Activated CD4-positive, alpha-beta T cell treated with anti-CD3 and anti-CD28 coated beads for 4 hours (primary cell): Measurements from ENCODE around the gene FAM83F.
"Not testable (repeated sequence)": the region's sequence is repeated elsewhere in the genome, so short reads cannot be mapped to it uniquely, and the experiment has no call there.

Source experiments
- DNase-seq, 2 donors: peaks; one replicate each; pipeline ENCODE4 v3.0.0-alpha.2; 2020

The FAM83F gene

GRCh38 chr22:39966470-39966869 is 28.3 kb upstream of the FAM83F start:
- DNase-seq: no peak

- DNase-seq: no peak
Observed at GRCh38 chr22:39967103-39967829, 27.5 kb upstream of the FAM83F start.

GRCh38 chr22:39967996-39968972 is 26.5 kb upstream of the FAM83F start:
- no peak for DNase-seq

DNA sequence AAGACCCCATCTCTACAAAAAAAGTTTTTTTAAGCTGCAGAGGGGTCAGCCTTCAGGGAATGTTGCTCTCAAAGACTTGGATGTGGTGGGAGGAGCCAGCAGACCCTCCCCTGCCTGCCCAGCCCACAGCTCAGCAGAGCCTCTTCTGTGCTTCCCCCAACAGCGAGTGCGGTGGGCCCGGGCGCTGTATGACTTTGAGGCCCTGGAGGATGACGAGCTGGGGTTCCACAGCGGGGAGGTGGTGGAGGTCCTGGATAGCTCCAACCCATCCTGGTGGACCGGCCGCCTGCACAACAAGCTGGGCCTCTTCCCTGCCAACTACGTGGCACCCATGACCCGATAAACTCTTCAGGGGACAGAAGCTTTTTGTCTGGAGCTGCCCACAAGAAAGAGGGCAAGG is 24.0 kb upstream of the FAM83F start:
- no peak for DNase-seq

GRCh38 chr22:39972641-39973040 is 22.1 kb upstream of the FAM83F start:
- no peak for DNase-seq

DNA sequence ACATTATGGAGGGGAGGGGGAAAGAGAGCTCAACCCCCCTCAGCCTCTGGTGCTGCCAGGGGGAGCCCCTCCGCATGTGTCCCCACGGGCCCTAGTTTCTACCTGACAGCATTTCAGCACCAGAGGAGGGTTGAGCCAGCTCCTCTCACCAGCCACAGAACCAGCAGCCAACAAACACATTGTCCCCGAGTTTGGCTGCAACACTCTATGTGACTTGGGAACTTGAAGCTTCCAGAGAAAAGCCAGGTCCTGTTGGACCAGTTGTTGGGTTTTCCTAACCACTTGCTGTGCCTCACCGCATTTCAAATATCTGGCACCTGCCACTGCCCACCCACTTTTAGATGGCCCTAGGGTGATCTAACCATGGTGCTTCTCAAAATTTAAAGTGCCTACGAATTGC is 21.1 kb upstream of the FAM83F start:
- DNase-seq: no peak

GRCh38 chr22:39974065-39974464 is 20.7 kb upstream of the FAM83F start:
- DNase-seq: no peak

GRCh38 chr22:39979048-39979447 is 15.7 kb upstream of the FAM83F start:
- DNase-seq: no peak

GRCh38 chr22:39979458-39979857 is 15.3 kb upstream of the FAM83F start:
- DNase-seq: no peak

DNA sequence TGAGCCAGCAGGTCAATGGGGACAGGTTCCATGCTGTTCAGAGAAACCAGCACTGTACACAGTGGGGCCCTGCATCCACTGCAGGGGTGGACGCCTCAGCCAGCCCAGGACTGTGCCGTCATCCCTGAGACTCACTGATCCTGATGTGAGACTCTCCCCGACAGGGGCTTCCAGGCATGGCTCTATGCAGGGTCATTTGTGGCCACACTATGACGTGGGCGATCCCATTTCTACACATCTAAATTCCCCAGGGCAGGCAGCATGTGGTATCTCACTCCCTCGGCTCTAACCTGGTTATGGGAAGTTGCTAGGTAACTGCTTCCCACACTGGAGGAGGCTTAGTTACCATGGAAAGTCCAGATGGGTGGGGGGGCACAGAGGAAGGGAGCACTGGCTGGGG is 14.2 kb upstream of the FAM83F start:
- no peak for DNase-seq

GRCh38 chr22:39983346-39983745 is 11.4 kb upstream of the FAM83F start:
- no peak for DNase-seq

GRCh38 chr22:39984006-39984405 is 10.7 kb upstream of the FAM83F start:
- no peak for DNase-seq

DNA sequence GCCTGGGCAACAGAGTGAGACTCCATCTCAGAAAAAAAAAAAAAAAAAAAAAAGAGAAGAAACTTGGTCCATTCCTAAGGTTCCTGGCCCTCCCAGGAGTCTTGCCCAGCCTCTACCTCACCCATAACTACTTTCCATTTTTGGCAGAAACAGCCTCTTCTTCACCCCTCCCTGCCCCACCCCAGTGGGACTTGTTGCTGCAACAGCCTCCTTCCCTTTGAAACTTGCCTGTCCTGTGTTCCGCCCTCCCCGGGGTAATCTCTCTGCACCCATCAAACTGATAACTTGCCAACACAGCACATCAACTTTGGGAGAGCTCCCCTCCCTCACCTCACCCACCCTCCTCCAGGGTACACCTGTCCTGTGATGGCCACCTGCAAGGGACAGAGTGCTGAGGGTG is 10.0 kb upstream of the FAM83F start:
- no peak for DNase-seq

DNA sequence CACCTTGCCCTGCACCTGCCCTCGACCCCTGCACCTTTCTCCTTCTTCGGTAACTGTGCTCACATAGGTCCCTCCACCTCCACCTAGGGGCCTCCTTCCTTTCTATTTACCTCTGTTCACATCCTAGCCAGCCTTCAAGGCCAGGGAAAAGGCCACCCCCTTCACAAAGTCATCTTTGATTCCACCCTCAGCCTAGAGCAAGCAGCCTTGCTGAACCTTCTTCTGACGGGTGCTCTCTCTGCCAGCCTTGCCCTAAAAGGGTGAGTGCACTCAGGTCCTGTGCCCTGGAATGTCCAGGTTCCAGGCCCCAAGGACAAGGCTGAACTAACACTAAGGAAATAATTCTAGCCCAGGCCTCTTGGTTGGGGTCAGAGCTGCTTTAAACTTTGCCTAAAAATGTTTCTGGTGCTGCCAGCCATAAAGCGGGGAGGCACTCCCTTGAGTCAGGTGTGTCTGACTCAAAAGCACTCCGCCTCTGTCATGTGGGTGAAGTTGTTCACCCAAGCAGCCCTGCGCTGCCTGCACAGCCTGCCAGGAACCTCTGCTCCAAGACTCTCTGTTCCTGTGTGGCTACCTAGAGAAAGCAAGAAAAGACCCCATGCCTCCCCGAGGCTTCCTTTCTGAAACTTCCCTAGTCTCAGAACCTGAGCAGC is 9.2 kb upstream of the FAM83F start:
- no peak for DNase-seq

DNA sequence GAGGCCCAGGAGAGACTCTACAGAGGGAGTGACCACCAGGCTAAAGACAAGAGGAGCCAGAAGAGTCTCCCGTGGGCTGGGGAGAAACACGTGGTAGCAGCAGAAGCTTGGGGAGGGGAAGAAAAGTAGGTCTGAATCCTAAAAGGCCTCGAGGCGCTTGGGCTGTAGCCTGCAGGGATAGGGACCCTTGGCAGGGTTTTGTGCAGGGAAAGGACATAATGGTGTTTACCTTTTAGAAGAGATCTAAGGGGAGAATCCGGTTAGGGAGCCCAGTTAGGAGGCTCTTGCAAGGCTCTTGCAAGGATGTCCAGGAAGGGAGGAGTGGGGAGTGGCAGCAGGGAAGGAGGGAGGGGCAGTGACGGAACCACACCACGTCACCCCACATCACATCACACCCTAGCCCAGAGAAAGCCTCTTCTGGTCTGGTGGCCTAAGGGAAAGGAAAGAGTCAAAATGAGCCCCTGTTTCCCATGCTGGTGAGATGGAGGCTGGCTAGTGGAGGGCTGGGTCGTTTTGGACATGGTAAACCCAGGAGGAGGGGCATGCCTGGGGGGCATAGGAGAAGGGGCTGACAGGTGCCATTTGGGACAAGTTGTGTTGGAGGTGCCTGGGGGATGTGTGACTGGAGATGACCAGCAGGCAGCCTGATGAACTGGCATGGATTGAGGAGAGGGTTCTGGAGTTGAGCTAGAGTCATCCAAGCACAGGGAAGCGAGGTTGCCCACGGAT is 6.2 kb upstream of the FAM83F start:
- DNase-seq: no peak

DNA sequence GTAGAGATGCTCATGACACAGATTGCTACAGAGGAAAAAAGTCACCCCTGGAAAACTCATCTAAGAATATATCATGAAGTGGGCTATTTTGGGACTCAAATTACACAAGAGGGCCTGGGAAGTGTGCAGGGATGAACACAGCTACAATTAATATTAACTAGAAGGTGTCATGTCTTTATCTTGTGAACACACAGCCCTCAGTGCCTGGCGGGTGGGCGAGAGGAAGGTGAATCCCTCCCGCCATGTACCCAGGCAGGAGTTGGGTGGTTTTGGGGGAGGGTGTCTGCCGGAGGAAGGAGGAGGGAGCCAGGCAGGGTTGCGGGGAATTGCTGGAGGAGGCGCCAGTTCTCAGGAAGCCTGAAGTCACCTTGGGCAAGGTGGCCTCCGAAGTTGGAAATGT is 5.1 kb upstream of the FAM83F start:
- no peak for DNase-seq

- DNase-seq: no peak
Observed at GRCh38 chr22:39990686-39991085, 4.1 kb upstream of the FAM83F start.

DNA sequence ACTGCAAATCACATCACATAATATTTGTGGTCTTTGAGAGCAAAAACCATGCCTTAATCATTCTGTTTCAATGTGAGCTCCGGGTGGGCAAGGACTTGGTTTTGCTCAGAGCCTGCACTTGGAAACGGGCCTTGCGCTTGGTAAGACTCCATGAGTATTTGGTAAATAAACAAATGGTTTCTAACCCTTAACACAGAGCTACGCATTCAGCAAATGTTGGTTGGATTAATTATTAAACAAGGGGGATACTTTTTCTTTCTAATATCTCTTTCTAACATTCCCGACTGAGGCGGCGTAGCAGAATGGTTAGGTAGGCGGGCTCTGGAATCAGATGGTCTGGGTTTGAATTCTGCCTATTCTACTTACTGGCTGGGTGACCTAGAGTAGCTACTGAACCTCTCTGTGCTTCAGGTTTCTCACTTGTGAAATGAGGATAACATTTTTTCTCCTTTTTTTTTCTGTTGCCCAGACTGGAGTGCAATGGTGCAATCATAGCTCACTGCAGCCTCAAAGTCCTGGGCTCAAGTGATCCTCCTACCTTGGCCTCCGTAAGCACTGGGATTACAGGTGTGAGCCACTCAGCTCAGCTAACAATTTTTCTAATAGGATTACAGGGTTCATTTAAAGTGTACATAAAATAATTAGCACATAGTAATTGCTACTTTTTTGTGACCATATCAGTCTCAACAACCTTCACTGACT is 3.4 kb upstream of the FAM83F start:
- no peak for DNase-seq

DNA sequence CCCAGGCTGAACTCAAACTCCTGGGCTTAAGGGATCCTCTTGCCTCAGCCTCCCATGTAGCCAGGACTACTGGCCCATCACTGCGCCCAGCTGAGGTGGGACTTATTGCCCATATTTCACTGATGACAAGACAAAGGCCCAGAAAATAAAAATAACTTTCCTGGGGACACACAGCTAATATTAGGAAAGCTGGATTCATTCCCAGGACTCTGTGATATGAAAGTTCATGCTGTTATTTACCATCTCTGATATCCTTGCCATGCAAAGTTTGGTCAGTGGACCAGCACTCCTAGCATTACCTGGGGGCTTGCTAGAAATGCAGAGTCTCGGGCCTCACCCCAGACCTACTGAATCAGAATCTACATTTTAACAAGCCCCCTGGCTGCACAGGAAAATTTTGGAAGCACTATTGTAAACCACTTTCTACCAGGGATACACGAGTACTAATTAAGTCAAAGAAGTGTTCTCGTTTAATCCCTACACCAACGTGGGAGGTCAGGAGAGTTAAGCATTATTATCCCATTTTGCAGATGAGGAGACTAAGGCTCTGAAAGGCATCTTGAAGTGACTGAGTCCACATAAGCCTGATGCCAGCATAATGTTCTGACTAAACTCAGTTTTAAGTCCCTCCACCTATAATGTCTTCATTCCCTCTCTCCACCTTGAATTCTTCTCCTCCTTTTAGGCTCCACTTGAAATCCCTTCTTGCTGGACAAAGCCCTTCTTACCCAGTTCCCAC is 2.5 kb upstream of the FAM83F start:
- DNase-seq: no peak

GRCh38 chr22:39992894-39993293 is 1.9 kb upstream of the FAM83F start:
- not testable (repeated sequence) for DNase-seq

GRCh38 chr22:39994041-39994565 is 651 bp upstream of the FAM83F start:
- DNase-seq: peak; percentile 60 to 64
